ENCODE results near the gene DHRS1. TPM values are rescaled to one million over a fixed set of nuclear protein-coding genes. Genes with fewer than 3 reads are reported as not detected.

DHRS1 gene
- total and polyA plus RNA-seq, 9 of the 15 experiments (the other 6 are each of a cell fraction or from before 2014, with no cell fraction given), result 7.3 to 33.6 (median 13.3) TPM

- no peak overlapping the region for H3K4me3 ChIP-seq
- peak overlapping the region in 1 of 2 experiments; percentile 58; a peak in 2 of 4 replicates for H3K9ac ChIP-seq (ENCODE audit: insufficient read depth in 1 of 2, low read depth in 2 of 2, low read length in 2 of 2)
- no peaks in the 10 kb centered on the region for H4K20me1 ChIP-seq (replicated peaks; ENCODE audit: control insufficient read depth, insufficient read depth, low read length)
- in situ Hi-C loops (cut with MboI), result no loop called here
- no peaks in the 10 kb centered on the region for H3K9me3 ChIP-seq (replicated peaks; ENCODE audit: control insufficient read depth, insufficient read depth, low read depth, low read length)
- DNase-seq (ENCODE audit: extremely low read depth in 1 of 4, low spot score in 3 of 4) (no peak), ATAC-seq (no peak), FAIRE-seq (no peak)
- CTCF ChIA-PET (ENCODE audit: low intra/inter-chr PET ratio), result no interaction called here
- H3K4me2 ChIP-seq (ENCODE audit: insufficient read depth, low read length), result no peak overlapping the region
- H3K27ac ChIP-seq (ENCODE audit: extremely low read depth, low read depth, low read length), result no peak overlapping the region
- POLR2A ChIA-PET, result interaction anchor here (0.6 to 0.7 kb wide), 2 partner anchors 180 to 469 kb away, joined by 3 read pairs; no protein-coding TSS in a partner anchor
- H3K27me3 ChIP-seq (ENCODE audit: control insufficient read depth in 2 of 2, insufficient read depth in 2 of 2, low read length in 2 of 2), result no peaks in the 10 kb centered on the region
- H3K79me2 ChIP-seq (ENCODE audit: control insufficient read depth, insufficient read depth, low read length), result no peaks in the 10 kb centered on the region
- BruUV-seq (replicated peaks), result no TSS peak
- intact Hi-C loops (cut with micrococcal nuclease), result no loop called here
- no peaks in the 10 kb centered on the region for H3K9me1 ChIP-seq (ENCODE audit: control insufficient read depth, insufficient read depth, low read length)
- H3K4me1 ChIP-seq (replicated peaks in 1 of 2; ENCODE audit: control insufficient read depth in 2 of 2, insufficient read depth in 2 of 2, low read length in 2 of 2), result peaks cover 0 to 35% of the 10 kb centered on the region in 2 experiments; a peak in 3 of 5 replicates
- WGBS (ENCODE audit: insufficient coverage, low coverage, missing lambda C conversion rate), result 63% methylated on average over 6 of the region's 6 CpGs
- no peak overlapping the region for H2AFZ ChIP-seq (ENCODE audit: low read depth, low read length)
- no peaks in the 10 kb centered on the region for H3K36me3 ChIP-seq (ENCODE audit: control insufficient read depth, insufficient read depth, low read length)
- TF ChIP-seq TCFL5 (CRISPR knock-in tag; conservative IDR thresholded peaks at IDR 0.05) (no peak), C11orf30 (IDR thresholded peaks at IDR 0.05; ENCODE audit: low read depth) (no peak), ZFX (CRISPR knock-in tag; IDR thresholded peaks at IDR 0.05) (no peak), CTBP1 (IDR thresholded peaks at IDR 0.05; ENCODE audit: borderline replicate concordance) (no peak), SMAD1 (IDR thresholded peaks at IDR 0.05; ENCODE audit: low read depth, low read length, partially characterized antibody) (no peak), FOSL1 (tag; conservative IDR thresholded peaks at IDR 0.05) (no peak), FOXA1 (IDR thresholded peaks at IDR 0.05; ENCODE audit: borderline replicate concordance) (no peak), LEF1 (IDR thresholded peaks at IDR 0.05) (no peak), CGGBP1 (CRISPR knock-in tag; IDR thresholded peaks at IDR 0.05) (no peak), SREBF2 (CRISPR knock-in tag; IDR thresholded peaks at IDR 0.05) (no peak), RBM15 (IDR thresholded peaks at IDR 0.05; ENCODE audit: insufficient read depth, low read length) (no peak)
- TF ChIP-seq, protein P1, sequence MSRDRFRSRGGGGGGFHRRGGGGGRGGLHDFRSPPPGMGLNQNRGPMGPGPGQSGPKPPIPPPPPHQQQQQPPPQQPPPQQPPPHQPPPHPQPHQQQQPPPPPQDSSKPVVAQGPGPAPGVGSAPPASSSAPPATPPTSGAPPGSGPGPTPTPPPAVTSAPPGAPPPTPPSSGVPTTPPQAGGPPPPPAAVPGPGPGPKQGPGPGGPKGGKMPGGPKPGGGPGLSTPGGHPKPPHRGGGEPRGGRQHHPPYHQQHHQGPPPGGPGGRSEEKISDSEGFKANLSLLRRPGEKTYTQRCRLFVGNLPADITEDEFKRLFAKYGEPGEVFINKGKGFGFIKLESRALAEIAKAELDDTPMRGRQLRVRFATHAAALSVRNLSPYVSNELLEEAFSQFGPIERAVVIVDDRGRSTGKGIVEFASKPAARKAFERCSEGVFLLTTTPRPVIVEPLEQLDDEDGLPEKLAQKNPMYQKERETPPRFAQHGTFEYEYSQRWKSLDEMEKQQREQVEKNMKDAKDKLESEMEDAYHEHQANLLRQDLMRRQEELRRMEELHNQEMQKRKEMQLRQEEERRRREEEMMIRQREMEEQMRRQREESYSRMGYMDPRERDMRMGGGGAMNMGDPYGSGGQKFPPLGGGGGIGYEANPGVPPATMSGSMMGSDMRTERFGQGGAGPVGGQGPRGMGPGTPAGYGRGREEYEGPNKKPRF (IDR thresholded peaks at IDR 0.05; ENCODE audit: low read depth, low read length), result no peak
Measured at GRCh38 chr14:24264298-24264697, 35.3 kb downstream of the DHRS1 start.

All from K562 (cell line).